SIG-M5 treated with dmso at 0.1 percent for 504 hours (cell line): ENCODE measurements around the gene BAG3.
"Not testable (repeated sequence)": the region's sequence is repeated elsewhere in the genome, so short reads cannot be mapped to it uniquely, and the experiment has no call there.

ENCODE experiments used
- DNase-seq: peaks from one replicate; lab custom pipeline; 2025; ENCODE audit not compliant: unreplicated experiment; lab: John Stamatoyannopoulos, UW

The BAG3 gene

DNA sequence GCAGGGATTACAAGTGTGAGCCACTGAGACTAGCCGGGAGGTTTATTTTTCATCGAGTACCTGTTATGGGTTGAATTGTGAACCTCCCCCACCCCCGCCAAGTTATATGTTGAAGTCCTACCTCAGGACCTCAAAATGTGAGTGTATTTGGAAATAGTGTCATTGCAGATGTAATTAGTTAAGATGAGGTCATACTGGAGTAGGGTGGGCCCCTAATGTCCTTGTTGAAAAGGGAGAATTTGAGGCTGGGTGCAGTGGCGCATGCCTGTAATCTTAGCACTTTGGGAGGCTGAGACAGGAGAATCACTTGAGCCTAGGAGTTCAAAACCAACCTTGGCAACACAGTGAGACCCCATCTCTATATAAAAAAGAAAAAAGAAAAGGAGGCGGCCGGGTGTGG lies 10.8 kb upstream of the BAG3 start:
- DNase-seq, result no peak

DNA sequence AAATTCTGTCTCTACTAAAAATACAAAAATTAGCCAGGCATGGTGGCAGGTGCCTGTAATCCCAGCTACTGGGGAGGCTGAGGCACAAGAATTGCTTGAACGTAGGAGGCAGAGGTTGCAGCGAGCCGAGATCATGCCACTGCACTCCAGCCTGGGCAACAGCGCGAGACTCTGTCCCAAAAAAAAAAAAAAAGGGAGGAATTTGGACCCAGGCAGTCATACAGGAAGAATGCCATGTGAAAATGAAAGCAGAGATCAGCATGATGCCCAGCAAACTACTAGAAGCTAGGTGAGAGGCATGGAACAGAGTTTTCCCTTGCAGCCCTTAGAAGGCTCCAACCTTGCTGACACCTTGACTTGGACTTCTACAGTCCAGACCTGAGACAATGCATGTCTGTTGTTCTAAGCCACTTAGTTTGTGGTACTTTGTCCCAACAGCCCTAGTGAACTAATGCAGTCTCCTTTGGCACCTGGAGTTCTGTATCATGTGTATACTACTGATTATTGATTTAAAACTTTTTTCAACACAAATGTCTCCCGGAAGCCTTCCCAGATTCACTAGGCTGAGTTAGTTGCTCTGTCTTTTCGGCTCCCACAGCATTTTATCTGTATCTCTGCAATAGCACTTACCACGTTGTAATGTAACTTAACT lies 10.2 kb upstream of the BAG3 start:
- DNase-seq, result no peak

DNA sequence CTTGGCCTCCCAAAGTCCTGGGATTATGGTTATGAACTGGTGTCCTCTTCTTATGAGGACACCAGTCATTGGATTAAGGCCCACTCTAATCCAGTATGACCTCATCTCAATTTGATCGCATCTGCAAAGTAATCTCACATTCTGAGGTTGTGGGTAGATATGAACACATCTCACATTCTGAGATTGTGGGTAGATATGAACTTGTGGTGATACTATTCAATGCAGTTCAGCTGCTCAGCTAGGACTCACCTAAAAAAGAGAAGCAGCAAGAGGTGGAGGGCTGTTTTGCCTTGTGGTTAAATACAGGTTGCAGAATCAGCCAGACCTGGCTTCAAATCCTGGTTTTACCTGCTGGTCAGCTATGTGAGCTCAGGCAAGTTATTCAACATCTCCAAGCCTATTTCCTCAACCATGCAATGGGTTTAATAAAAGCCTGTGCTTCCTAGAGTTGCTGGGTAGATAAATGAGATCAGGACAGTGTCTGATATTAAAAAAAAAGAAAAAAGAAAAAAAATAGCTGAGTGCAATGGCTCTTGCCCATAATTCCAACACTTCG lies 8.5 kb upstream of the BAG3 start:
- no peak for DNase-seq

DNA sequence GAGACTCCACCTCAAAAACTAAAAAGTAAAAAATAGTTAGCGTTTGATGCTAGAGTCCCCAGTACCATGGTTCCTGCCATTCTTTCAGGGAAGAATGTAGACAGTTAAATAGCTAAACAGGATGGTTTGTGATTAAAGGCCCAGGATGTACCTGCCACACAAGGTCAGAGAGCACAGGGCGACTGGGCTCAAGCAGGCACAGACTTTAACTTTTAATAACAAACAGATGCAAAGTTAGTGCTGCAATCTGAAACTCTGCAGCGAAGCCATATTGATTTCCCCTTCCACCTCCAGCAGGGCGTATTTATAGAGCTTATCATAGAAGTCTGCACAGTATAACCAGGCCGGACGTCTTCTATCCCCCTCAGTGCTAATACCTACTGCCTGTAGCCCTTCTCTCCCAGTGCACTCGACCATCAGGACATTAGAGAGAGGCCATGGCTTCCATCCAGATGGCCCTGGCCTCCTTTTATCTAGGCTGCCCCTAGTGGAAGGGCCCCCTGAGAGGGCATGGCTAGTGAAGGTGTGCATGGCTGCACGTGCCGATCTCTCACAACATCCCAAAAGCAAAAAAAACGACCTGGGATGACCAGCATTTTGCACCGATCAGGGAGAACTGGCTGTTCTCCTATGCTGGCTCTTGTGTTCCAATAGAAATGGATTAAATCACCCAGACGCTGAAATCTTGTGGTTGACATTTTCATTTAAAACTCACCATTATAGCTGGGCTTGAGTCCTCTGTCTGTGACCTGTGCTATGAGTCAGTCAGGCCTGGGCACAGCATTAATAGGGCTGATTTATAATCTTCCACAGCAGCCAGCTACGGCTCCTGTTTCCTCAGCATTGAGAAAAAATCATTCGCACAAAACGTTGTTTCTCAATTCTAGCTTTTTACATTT lies 7.6 kb upstream of the BAG3 start:
- DNase-seq, result no peak

DNA sequence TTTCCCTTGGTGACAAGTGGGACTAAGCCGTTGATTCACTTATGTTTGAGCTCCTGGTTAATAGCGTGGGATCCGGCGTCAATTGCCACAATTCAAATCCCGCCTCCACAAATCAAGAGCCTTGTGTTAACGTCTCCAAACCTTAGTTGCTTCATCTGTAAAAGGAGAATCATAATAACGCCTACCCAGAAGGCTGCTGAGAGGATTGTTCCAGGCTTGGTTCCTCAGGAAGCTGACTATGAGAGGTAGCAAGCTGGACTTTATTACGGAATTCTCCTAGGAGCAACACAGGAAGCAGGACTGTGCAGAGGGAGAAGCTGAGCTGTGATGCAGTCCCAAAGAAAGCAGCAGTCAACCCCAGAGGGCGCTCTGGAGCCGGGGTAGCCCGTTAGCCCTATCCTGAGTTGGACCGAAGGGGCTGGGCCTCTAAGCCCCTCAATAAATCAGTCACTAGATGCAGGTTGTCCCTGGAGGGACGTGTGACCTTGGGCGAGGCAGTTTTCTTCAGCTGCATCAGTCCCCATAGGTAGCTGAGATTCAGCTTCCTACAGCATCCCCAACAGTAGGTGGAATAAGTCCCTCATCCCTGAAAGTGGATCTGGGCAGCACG lies 6.9 kb upstream of the BAG3 start:
- DNase-seq, result no peak

DNA sequence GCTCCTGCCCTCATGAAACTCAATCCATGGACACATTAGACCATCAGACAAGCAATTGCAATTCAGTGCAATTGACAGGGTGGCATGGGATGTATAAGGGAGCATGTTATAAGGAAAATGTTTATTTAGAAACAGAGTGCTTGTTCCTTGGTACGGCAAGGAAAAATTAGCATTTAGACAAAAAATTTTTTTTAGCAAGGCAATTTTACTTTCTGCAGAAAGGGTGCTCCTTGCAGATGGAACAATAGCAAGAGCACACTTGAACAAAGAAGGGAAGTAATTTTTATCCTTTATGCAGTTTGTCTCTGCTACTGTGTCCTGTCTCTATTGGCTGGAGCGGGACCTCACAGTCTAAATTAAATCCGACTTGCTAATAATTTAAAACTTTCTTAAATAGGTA lies 6.2 kb upstream of the BAG3 start:
- DNase-seq, result no peak

DNA sequence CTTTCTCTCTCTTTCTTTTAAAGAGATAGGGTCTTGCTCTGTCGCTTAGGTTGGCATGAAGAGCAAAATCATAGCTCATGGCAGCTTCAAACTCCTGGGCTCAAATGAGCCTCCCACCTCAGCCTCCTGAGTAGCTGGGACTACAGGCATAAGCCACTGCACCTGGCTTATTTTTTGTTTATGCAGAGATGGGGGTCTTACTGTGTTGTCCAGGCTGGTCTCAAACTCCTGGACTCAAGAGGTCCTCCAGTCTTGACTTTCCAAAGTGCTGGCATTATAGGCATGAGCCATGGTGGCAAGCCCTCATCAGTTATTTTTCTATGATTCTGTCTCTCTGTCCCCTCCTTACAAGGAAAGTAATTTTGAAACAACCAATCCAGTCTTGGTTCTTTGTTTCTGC lies 1.1 kb upstream of the BAG3 start:
- no peak for DNase-seq

DNA sequence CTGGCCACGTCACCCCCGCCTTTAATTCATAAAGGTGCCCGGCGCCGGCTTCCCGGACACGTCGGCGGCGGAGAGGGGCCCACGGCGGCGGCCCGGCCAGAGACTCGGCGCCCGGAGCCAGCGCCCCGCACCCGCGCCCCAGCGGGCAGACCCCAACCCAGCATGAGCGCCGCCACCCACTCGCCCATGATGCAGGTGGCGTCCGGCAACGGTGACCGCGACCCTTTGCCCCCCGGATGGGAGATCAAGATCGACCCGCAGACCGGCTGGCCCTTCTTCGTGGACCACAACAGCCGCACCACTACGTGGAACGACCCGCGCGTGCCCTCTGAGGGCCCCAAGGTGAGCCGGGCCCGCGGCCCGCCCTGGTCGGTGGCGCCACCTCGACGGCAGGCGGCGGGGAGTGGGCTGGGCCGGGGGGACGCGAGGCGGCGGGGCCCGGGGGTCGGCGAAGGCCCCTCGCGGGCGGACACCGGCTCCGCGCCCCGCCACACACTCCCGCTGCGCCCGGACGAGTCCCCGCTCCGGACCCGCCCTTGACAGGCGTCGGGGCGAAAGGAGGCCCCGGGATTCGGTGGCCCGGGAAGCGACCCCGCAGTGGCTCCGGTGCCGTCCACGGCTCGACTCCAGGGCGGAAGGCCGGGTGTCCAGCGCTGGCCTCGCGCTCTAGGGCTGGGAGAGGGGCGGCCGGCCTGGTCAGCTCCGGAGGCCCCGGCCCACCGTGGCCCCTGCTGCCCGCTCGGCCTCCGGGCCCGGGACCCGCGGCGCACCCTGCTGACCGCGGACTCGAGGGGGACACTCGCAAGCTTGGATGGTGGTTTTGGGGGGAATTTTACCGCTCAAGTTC lies 557 bp downstream of the BAG3 start:
- DNase-seq, result no peak

DNA sequence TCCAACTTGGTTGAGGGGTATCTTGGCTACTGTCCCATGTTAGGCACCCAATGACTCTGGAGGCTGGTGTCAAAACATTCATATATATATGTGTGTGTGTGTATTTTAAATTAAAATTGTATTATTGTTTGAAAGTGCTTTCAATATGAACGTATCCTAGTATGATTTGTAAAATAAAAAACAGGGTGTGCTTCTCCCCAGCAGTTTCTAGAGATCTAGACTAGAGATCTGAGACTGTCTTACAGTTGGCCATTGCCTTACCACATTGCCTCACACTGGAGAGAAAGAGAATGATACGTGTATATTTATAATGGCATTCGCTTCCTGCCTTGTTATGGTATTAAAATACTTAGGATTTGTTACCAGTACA lies 1.2 kb downstream of the BAG3 start:
- DNase-seq, result peak; percentile 64

DNA sequence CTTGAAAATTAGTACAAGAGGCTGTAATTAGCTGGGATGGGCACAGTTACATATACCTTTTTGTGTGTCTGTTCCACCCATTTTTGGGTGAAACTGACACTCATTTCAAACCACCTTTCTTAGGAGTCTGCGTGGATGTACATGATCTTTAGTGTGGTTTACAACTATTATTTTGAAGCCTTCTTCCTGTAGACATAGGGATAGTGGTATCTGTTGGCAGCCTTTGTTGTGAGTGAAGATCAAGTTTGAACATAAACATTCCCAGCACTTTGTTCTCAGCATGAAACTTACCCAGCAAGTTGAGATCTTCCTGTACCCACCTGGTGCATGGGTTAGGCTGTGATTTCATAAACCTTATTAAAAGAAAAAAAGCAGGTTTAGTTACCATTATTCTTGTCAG lies 2.0 kb downstream of the BAG3 start:
- DNase-seq, result no peak

DNA sequence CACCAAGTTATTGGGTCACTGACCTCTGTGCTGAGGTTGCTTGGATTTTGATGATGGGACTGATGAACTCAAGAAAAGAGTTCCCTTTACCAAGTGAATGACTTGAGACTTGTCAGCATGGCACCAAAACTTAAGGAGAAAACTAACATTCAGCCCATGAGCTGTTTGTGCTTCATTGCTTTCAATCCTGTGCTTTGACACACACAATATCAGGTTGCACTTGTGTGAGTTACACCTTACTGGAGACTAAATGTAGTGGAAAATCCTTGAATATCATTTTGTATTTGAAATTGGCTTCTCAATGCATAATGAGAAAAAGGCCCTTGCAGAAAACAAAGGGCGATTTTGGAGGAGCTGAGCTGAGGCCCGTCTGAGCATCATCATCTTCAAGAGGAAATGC lies 2.7 kb downstream of the BAG3 start:
- no peak for DNase-seq

DNA sequence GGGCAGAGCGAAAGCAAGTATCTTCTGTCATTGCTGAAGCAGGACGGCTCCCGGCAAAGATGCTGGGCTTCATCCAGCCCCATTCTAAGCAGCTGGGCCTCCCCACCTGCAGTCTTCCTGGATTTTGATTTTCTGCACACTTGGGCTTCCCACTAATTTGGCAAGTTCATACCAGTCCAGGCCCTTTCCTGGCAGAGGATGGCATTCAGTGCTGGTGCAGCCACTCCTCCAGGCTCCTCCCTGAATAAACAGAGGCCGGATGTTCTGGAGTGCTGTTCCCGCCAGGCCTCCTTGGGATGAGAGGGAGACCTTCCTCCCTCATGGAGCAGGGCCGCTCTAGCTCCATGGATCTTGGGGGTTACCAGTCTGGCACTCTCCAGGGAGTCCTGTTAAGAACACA lies 3.4 kb downstream of the BAG3 start:
- no peak for DNase-seq

DNA sequence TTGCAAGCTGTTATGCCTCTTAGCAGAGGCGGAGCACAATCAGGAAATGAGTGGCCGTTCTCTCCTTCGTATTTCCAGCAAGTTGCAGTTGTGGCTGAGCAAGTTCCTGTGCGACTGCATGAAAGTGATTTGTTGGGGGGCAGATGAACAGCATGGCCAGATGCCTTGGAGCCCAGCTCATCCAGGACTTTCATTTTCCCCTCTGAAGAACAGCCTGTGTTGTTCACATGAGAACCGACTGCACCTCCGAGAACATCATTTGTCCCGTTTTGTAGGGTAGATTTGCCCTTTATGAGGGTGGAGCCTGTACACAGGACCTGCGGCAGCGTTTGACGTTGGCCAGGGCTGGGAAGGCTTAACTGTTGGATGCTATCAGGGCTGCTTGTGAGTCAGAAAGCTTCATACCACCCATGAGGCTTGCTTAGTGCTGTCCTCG lies 4.4 kb downstream of the BAG3 start:
- DNase-seq, result no peak

DNA sequence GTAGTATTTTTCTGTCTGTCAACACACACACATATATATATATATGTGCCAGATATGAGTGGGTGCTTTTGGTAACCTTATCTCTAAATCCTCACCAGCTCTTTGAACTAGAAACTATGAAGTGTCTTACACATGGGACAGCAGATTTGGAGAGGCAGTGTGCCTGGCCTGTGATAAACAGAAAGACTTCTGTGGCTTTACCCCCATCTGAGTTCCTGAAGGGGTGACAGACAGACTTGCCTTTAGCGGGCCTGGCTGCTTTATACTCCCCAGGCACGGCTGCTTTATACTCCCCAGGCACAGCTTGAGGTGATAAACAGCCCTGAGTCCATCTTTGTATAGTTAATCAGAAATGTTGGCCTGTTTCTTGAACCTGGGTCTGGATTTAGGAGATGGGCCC lies 5.6 kb downstream of the BAG3 start:
- no peak for DNase-seq

DNA sequence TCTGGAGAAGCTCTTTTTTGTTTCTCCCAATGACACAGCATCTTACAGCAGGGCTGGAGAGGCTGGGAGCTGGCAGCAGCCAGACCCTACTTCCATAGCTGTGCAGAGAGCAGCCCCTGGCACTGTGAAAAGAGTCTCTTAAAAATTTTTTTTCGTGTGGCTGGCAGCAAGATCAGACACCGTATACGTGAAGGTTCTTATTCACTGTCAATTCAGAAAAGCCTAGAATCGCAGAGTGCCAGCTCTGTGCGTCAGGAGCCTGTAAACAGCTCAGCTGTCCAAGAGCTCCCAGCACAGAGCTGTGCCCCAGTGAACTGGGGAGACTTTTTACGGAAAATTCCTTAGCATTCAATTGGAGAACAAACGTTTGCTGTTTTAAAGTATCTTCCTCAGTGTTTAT lies 6.5 kb downstream of the BAG3 start:
- no peak for DNase-seq

DNA sequence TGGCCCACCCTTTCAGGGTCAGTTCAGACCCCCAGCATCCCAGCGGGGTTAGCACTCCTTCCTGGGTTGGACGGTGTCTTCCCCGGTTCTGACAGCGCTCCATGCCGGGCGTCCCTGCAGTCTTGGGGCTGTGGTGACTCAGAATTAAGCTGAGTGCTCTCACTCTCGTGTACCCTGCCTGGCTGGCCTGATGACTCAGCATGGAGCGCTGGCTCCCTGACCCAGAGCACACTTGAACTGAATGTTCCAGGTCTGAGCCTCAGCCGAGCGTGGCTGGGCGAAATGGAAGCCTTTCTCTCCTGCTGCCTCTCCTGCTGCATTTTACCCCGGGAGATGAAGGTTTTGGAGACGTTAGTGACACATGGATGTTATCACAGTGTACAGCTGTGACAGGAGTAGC lies 7.1 kb downstream of the BAG3 start:
- DNase-seq, result peak; percentile 7

DNA sequence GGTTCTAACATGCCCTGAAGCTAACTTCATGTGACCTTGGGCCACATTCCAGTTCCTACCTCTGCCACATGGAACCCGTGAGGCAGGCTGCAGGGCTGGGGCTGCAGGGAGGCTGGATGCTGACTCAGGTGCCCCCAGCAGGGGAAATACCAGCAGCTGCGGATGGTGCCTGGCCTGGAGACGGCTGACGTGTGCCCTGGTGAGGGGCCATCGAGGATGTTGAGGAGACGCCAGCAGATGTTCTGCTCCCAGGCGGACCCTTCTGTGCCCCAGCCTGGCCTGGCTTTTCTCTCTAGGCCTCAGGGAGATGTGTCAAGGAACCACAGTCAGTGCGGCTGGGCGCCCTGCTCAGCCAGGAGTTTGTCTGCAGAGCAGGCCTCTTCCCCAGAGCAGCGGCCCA lies 8.8 kb downstream of the BAG3 start:
- DNase-seq, result no peak

DNA sequence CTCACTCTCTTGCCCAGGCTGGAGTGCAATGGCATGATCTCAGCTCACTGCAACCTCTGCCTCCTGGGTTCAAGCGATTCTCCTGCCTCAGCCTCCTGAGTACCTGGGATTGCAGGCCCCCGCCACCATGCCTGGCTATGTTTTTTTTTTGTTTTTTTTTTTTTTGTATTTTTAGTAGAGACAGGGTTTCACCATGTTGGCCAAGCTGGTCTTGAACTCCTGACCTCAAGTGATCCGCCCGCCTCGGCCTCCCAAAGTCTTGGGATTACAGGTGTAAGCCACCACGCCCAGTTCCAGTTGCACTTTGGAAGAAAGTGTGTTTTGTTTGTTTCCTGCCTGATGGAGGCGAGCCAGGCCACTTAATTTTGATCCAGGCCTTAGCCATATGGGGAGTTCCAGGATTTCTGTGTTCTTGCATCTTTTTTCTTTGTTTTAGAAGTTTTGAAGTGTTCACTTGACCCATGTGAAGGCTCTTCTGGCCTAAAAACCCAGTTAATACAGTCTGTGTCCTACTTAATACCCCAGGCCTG lies 11.0 kb downstream of the BAG3 start:
- not testable (repeated sequence) for DNase-seq

DNA sequence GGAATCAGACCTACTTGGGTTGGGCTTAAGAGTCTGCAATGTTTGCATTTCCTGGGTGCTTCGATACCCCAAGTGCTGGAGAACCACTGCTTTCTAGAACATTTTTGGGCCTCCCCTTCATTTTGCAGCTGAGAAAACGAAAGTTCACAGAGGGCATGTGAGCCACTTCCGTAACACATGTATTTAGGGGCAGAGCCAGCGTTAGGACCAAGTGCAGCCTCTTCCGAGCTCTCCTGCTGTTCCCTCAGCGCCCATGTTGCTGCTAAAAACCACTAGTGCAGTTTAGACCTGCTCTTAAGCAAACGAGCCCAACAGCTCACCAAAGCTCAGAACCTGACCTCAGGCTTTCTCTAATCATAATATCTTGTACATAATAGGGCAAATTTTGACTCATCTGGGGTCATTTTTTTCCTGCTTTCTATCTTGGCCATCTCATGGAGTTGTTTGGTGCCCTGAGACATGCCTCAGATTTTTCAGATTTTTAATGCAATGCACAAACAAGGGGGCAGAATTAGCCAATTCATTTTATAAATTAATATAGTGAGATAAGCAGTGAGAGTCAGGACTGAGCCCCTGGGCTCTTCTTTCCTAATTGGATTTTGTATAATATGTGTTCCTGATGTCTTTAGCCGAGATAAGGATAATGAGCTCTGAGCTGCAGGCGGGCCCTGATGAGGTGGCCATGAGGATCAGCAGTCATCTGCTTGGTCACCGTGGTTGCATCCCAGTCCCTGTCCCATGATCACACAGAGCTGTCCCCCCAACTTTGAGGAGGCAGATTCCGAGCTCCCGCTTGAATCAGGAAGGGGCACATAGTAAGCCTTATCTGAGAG lies 12.9 kb downstream of the BAG3 start:
- DNase-seq, result no peak
